Gastrocnemius medialis (tissue), 4 donors: ENCODE data around the gene C7orf57.

Source experiments
- POLR2A ChIP-seq, 2 donors: fragments of 450-650 bp; IDR thresholded peaks; one replicate each; pipeline ENCODE4 v1.6.1; 2017; ENCODE audit warnings: antibody characterized with exemption in 2 of 2, mild to moderate bottlenecking in 2 of 2, moderate library complexity in 2 of 2
- TF ChIP-seq, protein P1 (sequence below), 5 experiments: fragments of 450-650 bp in 3 of 5; fragments of 200-600 bp in 2 of 5; sonication (generic) in 2 of 5; IDR thresholded peaks in 4 of 5; conservative IDR thresholded peaks in 1 of 5; 1 replicate in 4 of 5; 2 replicates in 1 of 5; pipeline ENCODE4 v1.5.1; 2016 to 2019; ENCODE audit warnings: antibody characterized with exemption in 5 of 5, mild to moderate bottlenecking in 3 of 5, moderate library complexity in 3 of 5

DNA sequence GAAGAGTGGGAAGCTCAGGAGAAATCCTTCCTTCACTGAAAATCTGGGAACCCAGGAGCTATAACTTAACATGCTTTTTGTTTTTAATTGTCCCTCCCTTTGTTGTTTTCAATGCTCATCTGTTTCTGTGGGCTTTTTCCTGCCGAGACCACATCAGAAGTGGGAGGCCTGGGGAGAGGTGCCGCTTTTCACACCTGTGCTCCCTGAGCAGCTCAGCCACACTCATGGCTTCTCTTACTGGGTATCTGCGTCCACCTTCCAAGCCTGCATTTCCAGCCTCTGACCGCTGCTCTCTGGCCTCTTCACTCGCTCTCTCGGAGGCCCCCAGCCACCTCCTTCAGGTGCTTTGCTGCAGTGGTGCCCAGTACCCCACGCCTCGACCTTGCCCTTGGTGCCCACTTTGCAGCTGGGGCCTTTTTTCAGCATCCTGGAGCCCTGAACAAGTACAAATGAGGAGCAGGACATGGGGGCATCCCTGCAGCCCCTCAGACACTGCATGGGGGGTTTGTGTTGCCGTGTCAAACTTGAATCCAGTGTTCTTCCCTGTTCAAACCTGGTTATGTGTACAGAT lies 9.9 kb downstream of the C7orf57 start:
- TF ChIP-seq, protein P1, sequence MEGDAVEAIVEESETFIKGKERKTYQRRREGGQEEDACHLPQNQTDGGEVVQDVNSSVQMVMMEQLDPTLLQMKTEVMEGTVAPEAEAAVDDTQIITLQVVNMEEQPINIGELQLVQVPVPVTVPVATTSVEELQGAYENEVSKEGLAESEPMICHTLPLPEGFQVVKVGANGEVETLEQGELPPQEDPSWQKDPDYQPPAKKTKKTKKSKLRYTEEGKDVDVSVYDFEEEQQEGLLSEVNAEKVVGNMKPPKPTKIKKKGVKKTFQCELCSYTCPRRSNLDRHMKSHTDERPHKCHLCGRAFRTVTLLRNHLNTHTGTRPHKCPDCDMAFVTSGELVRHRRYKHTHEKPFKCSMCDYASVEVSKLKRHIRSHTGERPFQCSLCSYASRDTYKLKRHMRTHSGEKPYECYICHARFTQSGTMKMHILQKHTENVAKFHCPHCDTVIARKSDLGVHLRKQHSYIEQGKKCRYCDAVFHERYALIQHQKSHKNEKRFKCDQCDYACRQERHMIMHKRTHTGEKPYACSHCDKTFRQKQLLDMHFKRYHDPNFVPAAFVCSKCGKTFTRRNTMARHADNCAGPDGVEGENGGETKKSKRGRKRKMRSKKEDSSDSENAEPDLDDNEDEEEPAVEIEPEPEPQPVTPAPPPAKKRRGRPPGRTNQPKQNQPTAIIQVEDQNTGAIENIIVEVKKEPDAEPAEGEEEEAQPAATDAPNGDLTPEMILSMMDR (IDR thresholded peaks at IDR 0.05 in 4 of 5, conservative IDR thresholded peaks at IDR 0.05 in 1 of 5): no peak
- TF ChIP-seq POLR2A (IDR thresholded peaks at IDR 0.05): no peak
